GM12875 (cell line): Measurements from ENCODE around the gene VIL1.

ENCODE experiments used
- H3K4me3 ChIP-seq: one replicate; pipeline ENCODE4 v1.5.1; 2011; ENCODE audit warnings: low read depth, low read length, control low read depth
- TF ChIP-seq, protein P1 (sequence below): IDR thresholded peaks from 2 replicates; pipeline ENCODE4 v1.5.1; 2011; ENCODE audit warnings: low read depth, mild to moderate bottlenecking, control low read depth, inconsistent platforms, low read length, moderate library complexity, borderline replicate concordance; ENCODE audit not compliant: insufficient read depth

VIL1 gene

DNA sequence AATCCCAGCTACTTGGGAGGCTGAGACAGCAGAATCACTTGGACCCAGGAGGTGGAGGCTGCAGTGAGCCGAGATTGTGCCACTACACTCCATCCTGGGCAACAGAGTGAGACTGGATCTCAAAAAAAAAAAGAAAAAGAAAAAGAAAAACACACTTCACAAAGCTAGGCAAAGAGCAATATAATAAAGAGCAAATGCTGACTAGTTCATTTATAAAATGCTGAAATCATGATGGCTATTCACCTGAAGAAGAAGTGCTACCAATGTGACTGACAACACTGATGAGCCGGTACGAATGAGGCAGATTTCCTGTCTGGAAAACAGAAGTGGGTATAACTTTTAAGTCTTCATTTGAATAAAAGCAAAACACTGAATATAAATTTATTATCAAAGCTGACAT, 37.9 kb downstream of the VIL1 start:
- TF ChIP-seq, protein P1, sequence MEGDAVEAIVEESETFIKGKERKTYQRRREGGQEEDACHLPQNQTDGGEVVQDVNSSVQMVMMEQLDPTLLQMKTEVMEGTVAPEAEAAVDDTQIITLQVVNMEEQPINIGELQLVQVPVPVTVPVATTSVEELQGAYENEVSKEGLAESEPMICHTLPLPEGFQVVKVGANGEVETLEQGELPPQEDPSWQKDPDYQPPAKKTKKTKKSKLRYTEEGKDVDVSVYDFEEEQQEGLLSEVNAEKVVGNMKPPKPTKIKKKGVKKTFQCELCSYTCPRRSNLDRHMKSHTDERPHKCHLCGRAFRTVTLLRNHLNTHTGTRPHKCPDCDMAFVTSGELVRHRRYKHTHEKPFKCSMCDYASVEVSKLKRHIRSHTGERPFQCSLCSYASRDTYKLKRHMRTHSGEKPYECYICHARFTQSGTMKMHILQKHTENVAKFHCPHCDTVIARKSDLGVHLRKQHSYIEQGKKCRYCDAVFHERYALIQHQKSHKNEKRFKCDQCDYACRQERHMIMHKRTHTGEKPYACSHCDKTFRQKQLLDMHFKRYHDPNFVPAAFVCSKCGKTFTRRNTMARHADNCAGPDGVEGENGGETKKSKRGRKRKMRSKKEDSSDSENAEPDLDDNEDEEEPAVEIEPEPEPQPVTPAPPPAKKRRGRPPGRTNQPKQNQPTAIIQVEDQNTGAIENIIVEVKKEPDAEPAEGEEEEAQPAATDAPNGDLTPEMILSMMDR: no peak
- no peak overlapping the region for H3K4me3 ChIP-seq

DNA sequence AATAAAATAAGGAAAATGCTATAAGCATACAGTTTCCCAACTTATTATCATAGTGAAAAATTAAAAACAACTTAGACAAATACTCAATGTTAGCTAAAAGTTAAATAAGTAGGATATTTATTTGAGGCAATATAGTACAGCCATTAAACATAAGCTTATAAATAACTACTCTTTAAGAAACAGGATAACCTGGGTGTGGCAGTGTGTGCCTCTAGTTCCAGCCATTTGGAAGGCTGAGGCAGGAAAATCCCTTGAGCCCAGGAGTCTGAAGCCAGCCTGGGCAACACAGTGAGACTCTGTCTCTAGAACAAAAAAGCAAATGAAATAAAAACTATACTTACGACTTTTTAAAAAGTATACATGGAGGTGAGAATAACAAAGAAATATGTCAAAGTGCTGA, 39.7 kb downstream of the VIL1 start:
- H3K4me3 ChIP-seq: no peak overlapping the region
- TF ChIP-seq, protein P1: no peak

DNA sequence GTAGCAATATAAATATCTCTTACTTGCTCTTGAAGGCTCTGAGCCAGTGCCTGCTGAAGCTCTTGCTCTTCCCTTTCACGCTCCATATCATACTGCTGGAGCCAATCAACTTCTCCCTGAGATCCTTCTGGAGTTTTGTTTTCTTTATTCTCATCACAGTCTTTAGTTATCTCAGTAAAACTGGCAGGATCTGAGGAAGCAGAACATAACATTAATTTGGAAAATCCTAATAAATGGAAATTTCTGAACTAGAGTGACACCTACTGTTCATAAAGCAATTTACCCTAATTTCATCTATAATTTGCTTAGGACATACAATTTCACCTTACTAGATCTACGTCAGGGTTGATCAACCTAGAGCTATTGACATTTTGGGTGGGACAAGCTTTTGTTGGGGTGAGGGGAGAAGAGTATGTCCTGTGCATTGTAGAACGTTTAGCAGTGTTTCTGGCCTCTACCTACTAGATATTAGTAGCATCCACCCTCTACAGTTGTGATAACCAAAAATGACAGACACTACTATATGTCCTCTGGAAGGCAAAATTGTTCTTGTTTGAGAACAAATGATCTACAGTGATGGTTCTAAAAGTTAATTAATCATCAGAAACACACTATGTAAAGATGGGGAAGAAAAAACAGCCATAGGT, 47.2 kb downstream of the VIL1 start:
- TF ChIP-seq, protein P1: no peak
- H3K4me3 ChIP-seq: no peak overlapping the region

DNA sequence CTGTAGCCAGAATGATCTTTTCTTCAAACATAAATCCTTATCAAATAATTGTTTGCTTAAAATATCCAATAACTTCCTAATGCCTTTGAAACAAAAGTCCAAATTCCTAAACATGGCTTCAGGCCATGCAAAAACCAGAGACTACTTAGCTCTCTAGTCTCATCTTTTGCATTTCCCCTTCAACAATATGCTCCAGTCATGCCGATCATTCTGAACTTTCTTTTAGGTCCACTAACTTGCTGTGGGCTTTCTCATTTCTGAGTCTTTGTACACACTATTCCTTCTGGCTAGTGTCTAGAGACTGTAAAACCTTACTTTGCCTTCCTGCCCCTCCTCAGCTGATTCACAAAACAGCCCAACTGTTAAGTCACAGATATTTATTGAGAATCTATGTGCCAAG, 51.5 kb downstream of the VIL1 start:
- TF ChIP-seq, protein P1: no peak
- H3K4me3 ChIP-seq: no peak overlapping the region

DNA sequence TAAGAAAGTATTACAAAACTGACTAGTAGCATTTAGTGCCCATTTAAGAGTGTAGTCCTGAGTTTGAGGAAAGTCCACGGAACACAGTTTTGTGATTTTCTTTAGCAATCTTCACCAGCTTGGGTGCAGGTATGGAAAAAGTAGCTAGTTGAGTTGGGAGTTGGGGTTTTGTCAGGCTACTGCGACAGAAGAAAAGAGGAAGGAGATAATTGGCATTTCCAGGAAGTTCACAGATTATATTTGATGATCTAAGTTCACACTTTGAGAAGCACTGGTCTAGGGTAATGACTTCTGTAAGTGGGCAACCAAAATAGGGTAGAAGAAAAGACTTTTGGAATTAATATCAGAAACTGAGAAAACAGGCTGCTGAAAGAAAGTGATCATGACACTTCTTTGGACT, 52.1 kb downstream of the VIL1 start:
- TF ChIP-seq, protein P1: no peak
- no peak overlapping the region for H3K4me3 ChIP-seq

DNA sequence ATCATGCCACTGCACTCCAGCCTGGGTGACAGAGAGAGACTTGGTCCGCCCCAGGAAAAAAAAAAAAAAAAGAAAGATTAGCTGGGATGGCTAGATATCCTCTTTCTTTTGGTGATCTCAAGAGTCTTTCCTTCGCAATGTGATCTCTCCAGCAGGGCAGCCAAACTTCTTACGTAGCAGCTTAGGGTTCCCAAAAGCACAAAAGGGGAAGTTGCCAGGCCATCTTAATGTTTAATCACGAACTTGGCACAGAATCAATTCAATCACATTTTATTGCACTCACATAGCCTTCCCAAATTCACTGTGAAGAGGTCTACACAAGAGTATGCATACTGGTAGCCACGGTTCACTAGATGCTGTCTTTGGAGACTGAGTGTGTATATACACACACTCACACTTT, 53.1 kb downstream of the VIL1 start:
- TF ChIP-seq, protein P1: no peak
- H3K4me3 ChIP-seq: no peak overlapping the region

DNA sequence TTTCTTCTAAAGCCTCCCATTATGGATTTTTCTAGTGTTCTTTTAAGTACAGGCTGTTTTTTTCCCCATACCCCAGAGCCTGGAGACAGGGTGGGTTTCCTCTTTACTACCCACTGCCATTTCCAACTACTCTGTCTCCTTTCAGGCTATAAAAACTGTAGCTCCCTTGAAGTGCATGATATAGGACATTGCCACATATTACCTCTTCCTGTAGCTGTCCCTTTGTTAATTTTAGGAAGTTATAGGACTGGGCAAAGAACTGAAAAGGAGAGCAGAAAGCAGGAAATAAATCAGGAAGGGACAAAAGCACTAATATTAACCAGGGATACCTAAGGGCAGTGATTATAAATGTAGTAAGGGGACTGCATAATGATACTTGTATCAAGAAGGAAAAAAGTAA, 54.1 kb downstream of the VIL1 start:
- no peak overlapping the region for H3K4me3 ChIP-seq
- TF ChIP-seq, protein P1: no peak
